ENCODE measurements around the gene GIT2.

The GIT2 gene

DNA sequence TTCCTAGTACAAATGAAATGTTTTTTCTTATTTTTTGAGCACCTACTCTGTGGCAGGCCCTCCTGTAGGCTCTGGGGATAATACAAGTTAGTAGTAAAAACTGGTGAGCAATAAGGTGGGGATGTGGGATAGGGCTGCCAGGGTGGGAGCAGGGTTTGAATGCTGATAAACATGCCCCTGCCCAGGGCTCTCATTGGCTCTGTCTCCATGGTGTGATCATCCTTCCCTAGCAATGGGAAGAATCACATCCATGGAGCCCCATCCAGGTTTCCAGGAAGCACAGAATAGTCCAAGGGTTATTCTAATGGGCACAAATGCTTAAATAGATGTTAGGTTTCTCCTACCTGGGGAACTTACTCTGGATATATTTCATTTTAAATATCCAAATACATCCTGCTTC is 45.5 kb downstream of the GIT2 start:
- Histone ChIP-seq H3K36me3 (ENCODE audit: insufficient read depth, low read length) (peaks cover 35% of the 10 kb centered on the region), H3K9ac (ENCODE audit: insufficient read length) (no peak overlapping the region), H3K27ac (no peak overlapping the region)

DNA sequence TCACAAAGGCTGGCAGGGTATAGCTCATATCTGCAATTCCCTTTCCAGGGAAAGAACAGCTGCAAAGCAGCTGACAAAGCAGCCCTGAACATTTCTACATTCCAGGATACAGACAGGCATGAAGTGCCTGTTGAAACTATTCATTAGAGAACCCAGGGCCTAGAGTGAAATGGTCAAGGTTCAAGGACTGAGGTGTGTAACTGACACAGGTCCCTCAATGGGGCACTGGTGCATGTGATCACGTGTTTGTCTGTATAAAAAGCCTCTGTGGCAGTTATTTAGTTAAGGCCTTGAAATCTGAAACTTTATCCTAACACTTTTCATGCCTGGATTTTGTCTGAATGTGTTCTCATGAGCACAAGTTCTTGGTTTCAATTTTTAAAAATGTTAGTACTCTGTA is 47.1 kb downstream of the GIT2 start:
- no peak overlapping the region for H3K9ac ChIP-seq (ENCODE audit: insufficient read length)
- DNase-seq (ENCODE audit: low read depth, low spot score) = no peak
- H3K27ac ChIP-seq = peak overlapping the region; percentile 16; the same call in 1 of the 2 replicates
- H3K36me3 ChIP-seq (ENCODE audit: insufficient read depth, low read length) = peaks cover 35% of the 10 kb centered on the region
- no peaks in the 10 kb centered on the region for H3K9me3 ChIP-seq (ENCODE audit: low read depth, low read length)
- H3K4me3 ChIP-seq = no peak overlapping the region
- TF ChIP-seq FOXP2 (optimal IDR thresholded peaks at IDR 0.05; ENCODE audit: control extremely low read depth, extremely low read length, insufficient read depth) (no peak), POLR2AphosphoS5 (IDR thresholded peaks at IDR 0.05; ENCODE audit: borderline replicate concordance, low read depth, low read length) (no peak), EZH2 (IDR thresholded peaks at IDR 0.05) (no peak)

More for the DNA sequence above, 45.5 kb downstream of the GIT2 start:
- no peak for TF ChIP-seq EZH2 (IDR thresholded peaks at IDR 0.05)
- no peak for TF ChIP-seq POLR2AphosphoS5 (IDR thresholded peaks at IDR 0.05; ENCODE audit: borderline replicate concordance, low read depth, low read length)
- TF ChIP-seq FOXP2 (optimal IDR thresholded peaks at IDR 0.05; ENCODE audit: control extremely low read depth, extremely low read length, insufficient read depth) = no peak
- Histone ChIP-seq H3K9me3 (ENCODE audit: low read depth, low read length) (no peaks in the 10 kb centered on the region), H3K4me3 (no peak overlapping the region)
- DNase-seq (ENCODE audit: low read depth, low spot score) = no peak

DNA sequence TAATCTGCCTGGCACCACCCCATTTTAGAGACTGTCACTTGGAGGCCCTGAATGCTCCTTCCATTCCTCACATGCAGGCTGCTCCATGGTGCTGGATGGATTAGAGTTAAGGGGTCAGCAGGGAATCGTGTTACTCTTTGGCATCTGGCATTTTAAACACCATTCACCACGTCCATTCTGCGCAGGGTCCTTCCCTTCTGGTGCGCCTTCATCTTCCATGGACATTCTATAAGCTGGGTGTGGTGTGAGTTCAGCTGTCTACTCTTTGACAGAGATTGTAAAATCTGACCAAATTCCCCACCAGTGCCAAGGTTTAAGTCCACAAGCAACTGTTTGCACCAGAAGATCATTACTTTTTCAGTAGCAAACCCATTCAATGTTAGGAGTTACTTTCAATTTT is 47.8 kb downstream of the GIT2 start:
- DNase-seq (ENCODE audit: low read depth, low spot score) = no peak
- no peak for TF ChIP-seq EZH2 (IDR thresholded peaks at IDR 0.05)
- no peak for TF ChIP-seq POLR2AphosphoS5 (IDR thresholded peaks at IDR 0.05; ENCODE audit: borderline replicate concordance, low read depth, low read length)
- TF ChIP-seq FOXP2 (optimal IDR thresholded peaks at IDR 0.05; ENCODE audit: control extremely low read depth, extremely low read length, insufficient read depth) = no peak
- Histone ChIP-seq H3K9ac (ENCODE audit: insufficient read length) (no peak overlapping the region), H3K27ac (no peak overlapping the region), H3K36me3 (ENCODE audit: insufficient read depth, low read length) (peaks cover 34% of the 10 kb centered on the region), H3K4me3 (no peak overlapping the region), H3K9me3 (ENCODE audit: low read depth, low read length) (no peaks in the 10 kb centered on the region)

DNA sequence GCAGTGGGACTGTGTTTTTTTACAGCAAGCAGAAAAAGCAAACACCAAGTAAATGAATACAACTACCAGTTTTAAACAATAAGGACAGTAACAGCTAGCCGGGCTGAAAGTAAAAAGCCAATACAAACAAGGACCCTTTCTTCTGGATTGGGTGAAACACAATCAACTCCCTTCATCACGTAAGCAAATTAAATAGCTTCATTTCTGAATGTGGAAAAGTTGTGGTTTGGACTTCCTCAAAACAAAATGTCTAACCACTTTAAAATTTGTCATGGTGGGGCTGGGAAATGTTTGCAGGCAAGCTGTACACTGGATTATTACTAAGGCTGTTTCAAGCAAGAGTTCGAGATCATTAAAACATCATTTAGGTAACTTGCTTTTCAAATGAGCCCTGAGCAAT is 48.6 kb downstream of the GIT2 start:
- H3K27ac ChIP-seq = peak overlapping the region; percentile 17
- TF ChIP-seq FOXP2 (optimal IDR thresholded peaks at IDR 0.05; ENCODE audit: control extremely low read depth, extremely low read length, insufficient read depth) (peak; percentile 42), EZH2 (IDR thresholded peaks at IDR 0.05) (no peak)

DNA sequence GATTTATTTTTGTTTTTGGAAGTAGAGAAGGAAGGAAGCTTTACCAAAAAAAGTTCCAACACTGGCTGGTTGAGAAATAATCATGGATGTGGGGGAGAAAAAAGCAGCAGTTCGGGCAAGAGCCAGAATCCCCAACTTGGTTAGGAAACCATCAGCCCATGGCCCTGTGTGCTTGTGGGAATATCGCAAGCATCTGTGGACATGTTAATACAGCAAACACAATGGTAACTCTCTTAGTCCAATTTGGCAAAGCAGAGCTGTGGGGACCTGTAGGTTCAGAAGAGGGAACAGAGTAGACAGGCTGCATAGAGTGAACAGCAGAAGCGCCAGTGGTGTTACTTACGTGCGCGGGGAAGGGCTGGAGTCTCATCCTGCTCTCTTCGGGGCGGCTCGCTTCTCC is 49.3 kb downstream of the GIT2 start:
- no peak overlapping the region for H3K9ac ChIP-seq (ENCODE audit: insufficient read length)
- DNase-seq (ENCODE audit: low read depth, low spot score) = no peak
- H3K4me3 ChIP-seq = no peak overlapping the region
- no peak for TF ChIP-seq FOXP2 (optimal IDR thresholded peaks at IDR 0.05; ENCODE audit: control extremely low read depth, extremely low read length, insufficient read depth)
- TF ChIP-seq EZH2 (IDR thresholded peaks at IDR 0.05) = no peak
- H3K36me3 ChIP-seq (ENCODE audit: insufficient read depth, low read length) = peaks cover 19% of the 10 kb centered on the region
- no peaks in the 10 kb centered on the region for H3K9me3 ChIP-seq (ENCODE audit: low read depth, low read length)
- peak overlapping the region; percentile 17; the same call in 1 of the 2 replicates for H3K27ac ChIP-seq

More for the DNA sequence above, 48.6 kb downstream of the GIT2 start:
- peaks cover 26% of the 10 kb centered on the region for H3K36me3 ChIP-seq (ENCODE audit: insufficient read depth, low read length)
- H3K9ac ChIP-seq (ENCODE audit: insufficient read length) = no peak overlapping the region
- peak overlapping the region; percentile 0; the same call in 1 of the 2 replicates for H3K4me3 ChIP-seq
- H3K9me3 ChIP-seq (ENCODE audit: low read depth, low read length) = no peaks in the 10 kb centered on the region
- DNase-seq (ENCODE audit: low read depth, low spot score) = peak; percentile 82

DNA sequence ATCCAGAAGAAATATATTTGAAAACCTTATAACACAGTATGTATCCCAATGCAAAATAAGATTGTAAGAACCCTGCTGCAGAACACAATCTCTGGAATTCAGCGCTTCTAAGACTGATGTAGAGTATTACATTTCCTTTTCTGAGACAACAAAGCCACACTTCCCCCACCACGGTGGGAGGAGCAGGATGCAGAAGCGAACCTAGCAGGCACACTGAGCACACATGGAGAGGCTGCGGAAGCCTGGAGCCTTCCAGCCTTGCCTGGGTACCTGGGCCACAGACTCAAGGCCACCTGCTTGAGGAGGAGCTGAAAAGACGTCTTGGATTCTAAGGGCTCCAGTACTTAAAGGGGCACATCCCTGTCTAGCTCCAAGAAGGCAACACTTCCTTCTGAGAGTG is 49.7 kb downstream of the GIT2 start:
- no peak for TF ChIP-seq POLR2AphosphoS5 (IDR thresholded peaks at IDR 0.05; ENCODE audit: borderline replicate concordance, low read depth, low read length)
- no peak for TF ChIP-seq EZH2 (IDR thresholded peaks at IDR 0.05)
- Histone ChIP-seq H3K9ac (ENCODE audit: insufficient read length) (no peak overlapping the region), H3K27ac (no peak overlapping the region), H3K9me3 (ENCODE audit: low read depth, low read length) (no peaks in the 10 kb centered on the region), H3K36me3 (ENCODE audit: insufficient read depth, low read length) (peaks cover 15% of the 10 kb centered on the region), H3K4me3 (no peak overlapping the region)
- no peak for DNase-seq (ENCODE audit: low read depth, low spot score)

DNA sequence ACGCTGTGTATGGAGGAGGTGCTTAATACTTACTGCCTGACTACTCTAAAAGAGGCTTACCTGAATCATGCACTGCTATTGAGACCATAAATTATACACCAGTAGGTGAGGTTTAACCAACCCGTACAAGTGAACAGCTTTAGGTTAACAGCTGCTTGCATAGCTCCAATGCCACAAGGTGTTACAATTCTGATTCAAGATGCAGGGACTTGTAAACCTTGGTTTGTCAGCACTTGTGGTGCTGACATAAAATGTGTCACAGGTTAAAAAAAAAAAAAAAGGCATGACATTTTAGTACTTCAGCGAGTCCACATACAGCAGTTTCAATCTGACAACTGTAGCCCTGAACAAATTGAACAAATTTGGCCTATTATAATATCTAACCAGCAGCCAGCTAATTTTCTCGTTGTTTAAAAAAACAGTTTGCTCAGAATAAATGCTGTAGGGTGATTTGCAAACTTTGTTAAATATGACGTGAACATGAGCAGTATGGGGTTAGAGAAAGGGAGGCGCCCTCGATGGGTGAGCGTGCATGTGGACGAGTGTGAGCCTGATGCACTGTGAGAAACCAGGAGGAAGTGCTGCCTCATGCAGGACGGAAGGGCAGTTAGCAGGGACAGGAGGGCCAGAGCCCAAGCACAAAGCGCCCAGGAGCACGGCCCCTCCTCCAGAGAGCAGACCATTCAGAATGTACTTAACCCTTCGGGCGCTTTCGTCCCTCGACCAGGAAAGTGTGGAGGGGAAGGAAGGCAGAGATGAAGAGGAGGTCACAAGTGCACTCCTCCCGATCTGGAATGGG is 51.4 kb downstream of the GIT2 start:
- no peaks in the 10 kb centered on the region for H3K9me3 ChIP-seq (ENCODE audit: low read depth, low read length)
- no peak for DNase-seq (ENCODE audit: low read depth, low spot score)
- H3K9ac ChIP-seq (ENCODE audit: insufficient read length) = no peak overlapping the region
- H3K27ac ChIP-seq = no peak overlapping the region
- TF ChIP-seq EZH2 (IDR thresholded peaks at IDR 0.05) = no peak
- no peak for TF ChIP-seq FOXP2 (optimal IDR thresholded peaks at IDR 0.05; ENCODE audit: control extremely low read depth, extremely low read length, insufficient read depth)
- no peak for TF ChIP-seq POLR2AphosphoS5 (IDR thresholded peaks at IDR 0.05; ENCODE audit: borderline replicate concordance, low read depth, low read length)
- H3K36me3 ChIP-seq (ENCODE audit: insufficient read depth, low read length) = peaks cover 6% of the 10 kb centered on the region; the same call in 1 of the 2 replicates
- no peak overlapping the region for H3K4me3 ChIP-seq

DNA sequence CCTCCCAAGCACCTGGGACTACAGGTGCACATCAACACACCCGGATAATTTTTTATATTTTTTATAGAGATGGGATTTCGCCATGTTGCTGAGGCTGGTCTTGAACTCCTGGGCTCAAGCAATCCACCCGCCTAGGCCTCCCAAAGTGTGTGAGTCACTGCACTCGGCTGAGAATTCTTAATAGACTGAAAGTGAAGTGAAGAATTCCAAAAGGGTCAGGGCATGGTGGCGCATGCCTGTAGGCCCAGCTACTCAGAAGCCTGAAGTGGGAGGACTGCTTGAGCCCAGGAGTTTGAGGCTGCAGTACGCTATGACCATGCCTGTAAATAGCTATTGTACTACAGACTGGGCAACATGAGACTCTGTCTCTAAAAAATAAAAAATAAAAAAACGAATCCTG is 52.4 kb downstream of the GIT2 start:
- peaks cover 9% of the 10 kb centered on the region; the same call in 1 of the 2 replicates for H3K36me3 ChIP-seq (ENCODE audit: insufficient read depth, low read length)
- TF ChIP-seq FOXP2 (optimal IDR thresholded peaks at IDR 0.05; ENCODE audit: control extremely low read depth, extremely low read length, insufficient read depth) (no peak), POLR2AphosphoS5 (IDR thresholded peaks at IDR 0.05; ENCODE audit: borderline replicate concordance, low read depth, low read length) (no peak), EZH2 (IDR thresholded peaks at IDR 0.05) (no peak)

More for the DNA sequence above, 52.4 kb downstream of the GIT2 start:
- DNase-seq (ENCODE audit: low read depth, low spot score) = no peak
- no peak overlapping the region for H3K4me3 ChIP-seq
- no peak overlapping the region for H3K9ac ChIP-seq (ENCODE audit: insufficient read length)
- no peaks in the 10 kb centered on the region for H3K9me3 ChIP-seq (ENCODE audit: low read depth, low read length)
- no peak overlapping the region for H3K27ac ChIP-seq
